Measurements from ENCODE around the gene ANO7. TPM values are rescaled to one million over a fixed set of nuclear protein-coding genes. Genes with fewer than 3 reads are reported as not detected.

ANO7 gene
- total RNA-seq, 3 donors from 2014 or later (not counting 1 experiment from before 2014, with no cell fraction given): 0.97 to 1.4 (median 1.1) TPM

- Mint-ChIP-seq H3K27ac (no peak overlapping the region), H3K36me3 (peaks cover 33% of the 10 kb centered on the region), H3K9me3 (peaks cover 6 to 13% of the 10 kb centered on the region in 2 donors), H3K4me1 (no peaks in the 10 kb centered on the region), H3K27me3 (ENCODE audit: low read depth in 2 of 2) (no peaks in the 10 kb centered on the region), H3K4me3 (no peak overlapping the region)
- DNase-seq (no peak), ATAC-seq (no peak)
- no peak for TF ChIP-seq CTCF (IDR thresholded peaks at IDR 0.05)
- WGBS (ENCODE audit: insufficient coverage): 99% methylated on average over 15 of the region's 15 CpGs
- H3K27me3 ChIP-seq (ENCODE audit: control insufficient read depth, insufficient read depth, low read length): no peaks in the 10 kb centered on the region
- H3K9me3 ChIP-seq (ENCODE audit: control insufficient read depth, insufficient read depth, low read length): no peaks in the 10 kb centered on the region
- no peak overlapping the region for H3K27ac ChIP-seq (ENCODE audit: low read length)
- no peaks in the 10 kb centered on the region for H3K4me1 ChIP-seq (ENCODE audit: control insufficient read depth, insufficient read depth, low read length)
- H3K36me3 ChIP-seq (ENCODE audit: control insufficient read depth, insufficient read depth, low read length): peaks cover 59% of the 10 kb centered on the region
- intact Hi-C loops (cut with micrococcal nuclease): no loop called here
- no peak overlapping the region for H3K4me3 ChIP-seq (ENCODE audit: low read length)
Measured at GRCh38 chr2:241168366-241168765, 20.1 kb upstream of the ANO7 start.

GRCh38 chr2:241173557-241173956 lies 14.9 kb upstream of the ANO7 start:
- no peak overlapping the region for H3K4me3 ChIP-seq (ENCODE audit: low read length)
- H3K36me3 ChIP-seq (ENCODE audit: control insufficient read depth, insufficient read depth, low read length): peaks cover 46% of the 10 kb centered on the region
- intact Hi-C loops (cut with micrococcal nuclease): no loop called here
- no peak overlapping the region for H3K27ac Mint-ChIP-seq
- H3K27me3 Mint-ChIP-seq (ENCODE audit: low read depth in 2 of 2): no peaks in the 10 kb centered on the region
- no peak for TF ChIP-seq CTCF (IDR thresholded peaks at IDR 0.05)
- no peak overlapping the region for H3K27ac ChIP-seq (ENCODE audit: low read length)
- 100% methylated on average over 2 of the region's 2 CpGs for WGBS (ENCODE audit: insufficient coverage)
- no peak overlapping the region for H3K4me3 Mint-ChIP-seq
- ATAC-seq: no peak
- DNase-seq: no peak
- peaks cover 35% of the 10 kb centered on the region for H3K36me3 Mint-ChIP-seq
- H3K27me3 ChIP-seq (ENCODE audit: control insufficient read depth, insufficient read depth, low read length): no peaks in the 10 kb centered on the region
- peaks cover 6 to 13% of the 10 kb centered on the region in 2 donors for H3K9me3 Mint-ChIP-seq
- H3K9me3 ChIP-seq (ENCODE audit: control insufficient read depth, insufficient read depth, low read length): no peaks in the 10 kb centered on the region
- H3K4me1 ChIP-seq (ENCODE audit: control insufficient read depth, insufficient read depth, low read length): no peaks in the 10 kb centered on the region
- H3K4me1 Mint-ChIP-seq: no peaks in the 10 kb centered on the region

GRCh38 chr2:241177526-241178334 lies 10.7 kb upstream of the ANO7 start:
- no peaks in the 10 kb centered on the region for H3K27me3 Mint-ChIP-seq (ENCODE audit: low read depth in 2 of 2)
- ATAC-seq: no peak
- Histone ChIP-seq H3K4me1 (ENCODE audit: control insufficient read depth, insufficient read depth, low read length) (no peaks in the 10 kb centered on the region), H3K36me3 (ENCODE audit: control insufficient read depth, insufficient read depth, low read length) (peaks cover 23% of the 10 kb centered on the region), H3K27me3 (ENCODE audit: control insufficient read depth, insufficient read depth, low read length) (no peaks in the 10 kb centered on the region), H3K9me3 (ENCODE audit: control insufficient read depth, insufficient read depth, low read length) (no peaks in the 10 kb centered on the region), H3K27ac (ENCODE audit: low read length) (no peak overlapping the region), H3K4me3 (ENCODE audit: low read length) (no peak overlapping the region)
- 98% methylated on average over 12 of the region's 12 CpGs for WGBS (ENCODE audit: insufficient coverage)
- H3K9me3 Mint-ChIP-seq: no peaks in the 10 kb centered on the region
- H3K36me3 Mint-ChIP-seq: peaks cover 15% of the 10 kb centered on the region
- no peak for DNase-seq
- intact Hi-C loops (cut with micrococcal nuclease): no loop called here
- H3K4me3 Mint-ChIP-seq: no peak overlapping the region
- H3K27ac Mint-ChIP-seq: no peak overlapping the region
- no peaks in the 10 kb centered on the region for H3K4me1 Mint-ChIP-seq
- TF ChIP-seq CTCF (IDR thresholded peaks at IDR 0.05): no peak

- Histone ChIP-seq H3K27ac (ENCODE audit: low read length) (no peak overlapping the region), H3K4me3 (ENCODE audit: low read length) (no peak overlapping the region), H3K4me1 (ENCODE audit: control insufficient read depth, insufficient read depth, low read length) (no peaks in the 10 kb centered on the region), H3K9me3 (ENCODE audit: control insufficient read depth, insufficient read depth, low read length) (no peaks in the 10 kb centered on the region), H3K27me3 (ENCODE audit: control insufficient read depth, insufficient read depth, low read length) (no peaks in the 10 kb centered on the region), H3K36me3 (ENCODE audit: control insufficient read depth, insufficient read depth, low read length) (peaks cover 23% of the 10 kb centered on the region)
- Mint-ChIP-seq H3K36me3 (peaks cover 10% of the 10 kb centered on the region), H3K4me1 (no peaks in the 10 kb centered on the region), H3K9me3 (no peaks in the 10 kb centered on the region), H3K4me3 (no peak overlapping the region), H3K27me3 (ENCODE audit: low read depth in 2 of 2) (no peaks in the 10 kb centered on the region), H3K27ac (no peak overlapping the region)
- TF ChIP-seq CTCF (IDR thresholded peaks at IDR 0.05): no peak
- DNase-seq: no peak
- intact Hi-C loops (cut with micrococcal nuclease): no loop called here
- ATAC-seq: no peak
- 96% methylated on average over 4 of the region's 4 CpGs for WGBS (ENCODE audit: insufficient coverage)
Measured at GRCh38 chr2:241178961-241179360, 9.5 kb upstream of the ANO7 start.
